H9 (cell line): ENCODE data around the gene YTHDC2. TPM values are rescaled to one million over a fixed set of nuclear protein-coding genes. Genes with fewer than 3 reads are reported as not detected.

Experiments used
- DNase-seq: peaks from one replicate; pipeline ENCODE4 v3.0.0-alpha.2; 2017
- H2AFZ ChIP-seq: one replicate; pipeline ENCODE4 v1.6.1; 2013; ENCODE audit warnings: mild to moderate bottlenecking, low read length, control low read depth, moderate library complexity
- H2AK5ac ChIP-seq: 2 replicates; pipeline ENCODE4 v1.6.1; 2013; ENCODE audit warnings: low read length, control low read depth, mixed read lengths; ENCODE audit not compliant: insufficient read length
- H2BK120ac ChIP-seq: one replicate; pipeline ENCODE4 v1.6.1; 2013; ENCODE audit warnings: low read depth, mild to moderate bottlenecking, low read length, control low read depth, inconsistent platforms; ENCODE audit not compliant: poor library complexity, severe bottlenecking
- H2BK12ac ChIP-seq: 2 replicates; pipeline ENCODE4 v1.6.1; 2013; ENCODE audit warnings: low read length, control low read depth, mixed read lengths, low read depth; ENCODE audit not compliant: insufficient read length
- H2BK15ac ChIP-seq: 2 replicates; pipeline ENCODE4 v1.6.1; 2013; ENCODE audit warnings: low read depth, low read length, control low read depth
- H2BK20ac ChIP-seq: one replicate; pipeline ENCODE4 v1.6.1; 2013; ENCODE audit warnings: low read depth, mild to moderate bottlenecking, low read length, control low read depth, inconsistent platforms; ENCODE audit not compliant: poor library complexity, severe bottlenecking
- H2BK5ac ChIP-seq: 2 replicates; pipeline ENCODE4 v1.6.1; 2013; ENCODE audit warnings: low read length, control low read depth, mixed read lengths; ENCODE audit not compliant: insufficient read length
- H3K14ac ChIP-seq: 2 replicates; pipeline ENCODE4 v1.6.1; 2013; ENCODE audit warnings: low read length, control low read depth; ENCODE audit not compliant: insufficient read depth
- H3K18ac ChIP-seq: 2 replicates; pipeline ENCODE4 v1.6.1; 2013; ENCODE audit warnings: low read depth, mild to moderate bottlenecking, mixed read lengths, low read length, control low read depth; ENCODE audit not compliant: insufficient read length
- H3K23ac ChIP-seq: 2 replicates; pipeline ENCODE4 v1.6.1; 2013; ENCODE audit warnings: low read length, control low read depth, mixed read lengths, low read depth; ENCODE audit not compliant: insufficient read length
- H3K23me2 ChIP-seq: 2 replicates; pipeline ENCODE4 v1.6.1; 2013; ENCODE audit warnings: low read depth, mild to moderate bottlenecking, mixed read lengths, low read length, control low read depth; ENCODE audit not compliant: insufficient read length, poor library complexity, severe bottlenecking
- H3K27ac ChIP-seq: 2 replicates; pipeline ENCODE4 v1.5.1; 2013; ENCODE audit warnings: low read length, control low read depth, mixed read lengths, low read depth; ENCODE audit not compliant: insufficient read length
- H3K27me3 ChIP-seq: 2 replicates; pipeline ENCODE4 v1.6.1; 2013; ENCODE audit warnings: low read length, control low read depth, inconsistent platforms; ENCODE audit not compliant: insufficient read depth
- H3K4ac ChIP-seq: 2 replicates; pipeline ENCODE4 v1.6.1; 2013; ENCODE audit warnings: low read depth, mild to moderate bottlenecking, control low read depth, inconsistent platforms, low read length, moderate library complexity
- H3K4me1 ChIP-seq: 2 replicates; pipeline ENCODE4 v1.6.1; 2013; ENCODE audit warnings: low read length, control low read depth, inconsistent platforms; ENCODE audit not compliant: insufficient read depth
- H3K4me2 ChIP-seq: 2 replicates; pipeline ENCODE4 v1.6.1; 2013; ENCODE audit warnings: low read length, control low read depth, mixed read lengths; ENCODE audit not compliant: insufficient read length, insufficient read depth
- H3K56ac ChIP-seq: 2 replicates; pipeline ENCODE4 v1.6.1; 2013; ENCODE audit warnings: low read depth, mild to moderate bottlenecking, mixed read lengths, low read length, control low read depth; ENCODE audit not compliant: insufficient read length
- H3K79me1 ChIP-seq: 2 replicates; pipeline ENCODE4 v1.6.1; 2013; ENCODE audit warnings: low read depth, mild to moderate bottlenecking, moderate library complexity, low read length, control low read depth, inconsistent platforms; ENCODE audit not compliant: insufficient read depth, poor library complexity, severe bottlenecking
- H3K79me2 ChIP-seq: 2 replicates; pipeline ENCODE4 v1.6.1; 2013; ENCODE audit warnings: low read length, control low read depth, inconsistent platforms; ENCODE audit not compliant: insufficient read depth
- H3K9ac ChIP-seq: 2 replicates; pipeline ENCODE4 v1.6.1; 2013; ENCODE audit warnings: low read length, control low read depth, mixed read lengths; ENCODE audit not compliant: insufficient read length; ENCODE audit errors: extremely low read depth
- H3K9me3 ChIP-seq: one replicate; pipeline ENCODE4 v1.6.1; 2013; ENCODE audit warnings: low read depth, low read length, inconsistent platforms; ENCODE audit not compliant: control insufficient read depth
- H3T11ph ChIP-seq: one replicate; pipeline ENCODE4 v1.6.1; 2013; ENCODE audit warnings: mild to moderate bottlenecking, low read length, control low read depth, inconsistent platforms
- H4K20me1 ChIP-seq: one replicate; pipeline ENCODE4 v1.6.1; 2013; ENCODE audit not compliant: control insufficient read depth, insufficient read length, insufficient read depth
- H4K5ac ChIP-seq: 2 replicates; pipeline ENCODE4 v1.6.1; 2013; ENCODE audit warnings: low read depth, mild to moderate bottlenecking, mixed read lengths, low read length, control low read depth; ENCODE audit not compliant: insufficient read length
- H4K8ac ChIP-seq: replicated peaks from 2 replicates; pipeline ENCODE4 v1.6.1; 2013; ENCODE audit warnings: low read length, control low read depth, mixed read lengths, low read depth; ENCODE audit not compliant: insufficient read length
- H4K91ac ChIP-seq: 2 replicates; pipeline ENCODE4 v1.6.1; 2013; ENCODE audit warnings: low read depth, mild to moderate bottlenecking, moderate library complexity, mixed read lengths, low read length, control low read depth; ENCODE audit not compliant: insufficient read length
- H3K27ac Mint-ChIP-seq, 3 experiments: 2 replicates in 2 of 3; 3 replicates in 1 of 3; pipeline ENCODE4 v1.8.0; 2020 to 2021; ENCODE audit warnings: mixed read lengths in 3 of 3, mild to moderate bottlenecking in 1 of 3, moderate library complexity in 1 of 3
- H3K27me3 Mint-ChIP-seq: 2 replicates; pipeline ENCODE4 v1.8.0; 2021; ENCODE audit warnings: low read depth, mild to moderate bottlenecking, moderate library complexity, mixed read lengths
- H3K36me3 Mint-ChIP-seq, 3 experiments: 2 replicates in 2 of 3; 3 replicates in 1 of 3; pipeline ENCODE4 v1.8.0; 2020 to 2021; ENCODE audit warnings: low read depth in 3 of 3, mixed read lengths in 3 of 3; ENCODE audit not compliant: insufficient read depth in 1 of 3
- H3K4me1 Mint-ChIP-seq, 2 experiments: 2 replicates each; pipeline ENCODE4 v1.8.0; 2020; ENCODE audit warnings: mixed read lengths in 2 of 2
- H3K4me3 Mint-ChIP-seq, 2 experiments: 2 replicates in 1 of 2; 3 replicates in 1 of 2; pipeline ENCODE4 v1.8.0; 2020 to 2021; ENCODE audit warnings: mild to moderate bottlenecking in 2 of 2, mixed read lengths in 2 of 2, moderate library complexity in 1 of 2
- H3K9me3 Mint-ChIP-seq, 2 experiments: 2 replicates in 1 of 2; 3 replicates in 1 of 2; pipeline ENCODE4 v1.8.0; 2020; ENCODE audit warnings: mild to moderate bottlenecking in 2 of 2, mixed read lengths in 2 of 2, moderate library complexity in 1 of 2
- CTCF ChIP-seq: fragments of 200-600 bp; sonication (generic); conservative IDR thresholded peaks from 3 replicates; pipeline ENCODE4 v1.8.0; 2021; ENCODE audit warnings: antibody characterized with exemption, mild to moderate bottlenecking
- WGBS: extraction: QIAGEN DNeasy Blood & Tissue Kit; methylation state at CpG from one replicate; pipeline ENCODE4 v1.1.7; 2013; ENCODE audit warnings: missing lambda C conversion rate, low lambda C conversion rate, mixed read lengths; ENCODE audit not compliant: insufficient read length; ENCODE audit errors: extremely low coverage; 5-methylcytosine and 5-hydroxymethylcytosine counted together
- total RNA-seq: library from RNA; stranded (reverse); gene quantifications from 2 replicates; pipeline ENCODE4 v1.2.1, GENCODE V29; 2021

YTHDC2 gene
- total RNA-seq, 1 experiment from 2014 or later, result 22.5 TPM

- H3T11ph ChIP-seq, result no peak overlapping the region
- H3K79me1 ChIP-seq, result no peaks in the 10 kb centered on the region
- no peak for DNase-seq
- no peak overlapping the region for H3K4me2 ChIP-seq
- H3K27me3 Mint-ChIP-seq, result no peaks in the 10 kb centered on the region
- no peak overlapping the region for H3K4ac ChIP-seq
- no peak overlapping the region for H4K91ac ChIP-seq
- no peak overlapping the region for H3K23ac ChIP-seq
- H3K9me3 ChIP-seq, result no peaks in the 10 kb centered on the region
- no peak overlapping the region for H4K8ac ChIP-seq
- no CpG with 5 or more reads among the region's 3 CpGs for WGBS
- no peaks in the 10 kb centered on the region for H4K20me1 ChIP-seq
- no peak overlapping the region for H3K27ac ChIP-seq
- H4K5ac ChIP-seq, result no peak overlapping the region
- H3K9ac ChIP-seq, result no peak overlapping the region
- peaks cover 22 to 32% of the 10 kb centered on the region in 2 experiments for H3K9me3 Mint-ChIP-seq
- H3K79me2 ChIP-seq, result no peaks in the 10 kb centered on the region; the same call in 1 of the 2 replicates
- H2BK20ac ChIP-seq, result no peak overlapping the region
- H3K27ac Mint-ChIP-seq, result no peak overlapping the region
- H2BK120ac ChIP-seq, result no peak overlapping the region
- no peaks in the 10 kb centered on the region; the same call in 1 of the 2 replicates for H3K4me1 ChIP-seq
- H2BK5ac ChIP-seq, result no peak overlapping the region
- peaks cover 9 to 10% of the 10 kb centered on the region in 2 experiments for H3K4me1 Mint-ChIP-seq
- no peak overlapping the region for H2BK12ac ChIP-seq
- no peak overlapping the region for H3K18ac ChIP-seq
- no peak overlapping the region for H2AFZ ChIP-seq
- no peak overlapping the region for H3K4me3 Mint-ChIP-seq
- no peaks in the 10 kb centered on the region for H3K27me3 ChIP-seq
- H2AK5ac ChIP-seq, result no peak overlapping the region
- no peak for TF ChIP-seq CTCF
- peaks cover 6 to 18% (median 7%) of the 10 kb centered on the region in 3 experiments for H3K36me3 Mint-ChIP-seq
- H2BK15ac ChIP-seq, result no peak overlapping the region
- H3K23me2 ChIP-seq, result no peaks in the 10 kb centered on the region
- H3K56ac ChIP-seq, result no peak overlapping the region
- H3K14ac ChIP-seq, result no peak overlapping the region
These were observed 93.9 kb downstream of the YTHDC2 start for GRCh38 chr5:113607361-113607760.
